H1 (cell line): ENCODE results near the gene SPINT1. TPM values are rescaled to one million over a fixed set of nuclear protein-coding genes. Genes with fewer than 3 reads are reported as not detected.
A peak's percentile ranks its signal among the peaks of the same experiment; 100 is the strongest.

Source experiments
- ASH2L ChIP-seq: fragments of 200-600, 300-600 bp; sonication (generic); IDR thresholded peaks from one replicate; pipeline ENCODE4 v1.7.1; 2017; ENCODE audit warnings: low read length
- ATF2 ChIP-seq: IDR thresholded peaks from 2 replicates; pipeline ENCODE4 v1.6.1; 2012; ENCODE audit warnings: low read length, inconsistent platforms
- ATF3 ChIP-seq: IDR thresholded peaks from 2 replicates; pipeline ENCODE4 v1.6.1; 2011; ENCODE audit warnings: low read depth, mild to moderate bottlenecking, low read length; ENCODE audit not compliant: insufficient read depth
- BACH1 ChIP-seq: IDR thresholded peaks from 2 replicates; pipeline ENCODE4 v1.6.1; 2012; ENCODE audit warnings: low read length, improper control_type of control experiment
- CHD1 ChIP-seq: IDR thresholded peaks from 2 replicates; pipeline ENCODE4 v1.6.1; 2012; ENCODE audit warnings: low read depth, low read length, improper control_type of control experiment
- CTCF ChIP-seq, 3 experiments: IDR thresholded peaks; 1 replicate in 2 of 3; 2 replicates in 1 of 3; pipeline versions ENCODE4 v1.5.1 to v1.6.1; 2011; ENCODE audit warnings: low read length in 3 of 3, mild to moderate bottlenecking in 3 of 3, inconsistent platforms in 2 of 3, low read depth in 1 of 3, moderate library complexity in 1 of 3; ENCODE audit not compliant: insufficient read depth in 1 of 3; ENCODE audit errors: control extremely low read depth in 1 of 3
- HDAC6 ChIP-seq: IDR thresholded peaks from one replicate; pipeline ENCODE4 v1.7.1; 2012; ENCODE audit warnings: low read depth, mild to moderate bottlenecking, inconsistent platforms, low read length, moderate library complexity
- JUN ChIP-seq: IDR thresholded peaks from 2 replicates; pipeline ENCODE4 v1.6.1; 2011; ENCODE audit warnings: low read depth, mild to moderate bottlenecking, improper control_type of control experiment, low read length
- JUND ChIP-seq: IDR thresholded peaks from 2 replicates; pipeline ENCODE4 v1.6.1; 2011; ENCODE audit warnings: mild to moderate bottlenecking, improper control_type of control experiment, low read length
- KDM4A ChIP-seq: IDR thresholded peaks from one replicate; pipeline ENCODE4 v1.7.1; 2012; ENCODE audit warnings: low read depth, mild to moderate bottlenecking, moderate library complexity, low read length, inconsistent platforms; ENCODE audit not compliant: severe bottlenecking
- POLR2A ChIP-seq, 2 experiments: IDR thresholded peaks; 1 replicate in 1 of 2; 2 replicates in 1 of 2; pipeline ENCODE4 v1.6.1; 2011; ENCODE audit warnings: low read depth in 2 of 2, low read length in 2 of 2, mild to moderate bottlenecking in 2 of 2; ENCODE audit errors: control extremely low read depth in 1 of 2
- RBBP5 ChIP-seq: IDR thresholded peaks from 2 replicates; pipeline ENCODE4 v1.7.1; 2012; ENCODE audit warnings: low read depth, mild to moderate bottlenecking, inconsistent platforms, low read length, moderate library complexity, borderline replicate concordance
- RXRA ChIP-seq: IDR thresholded peaks from 2 replicates; pipeline ENCODE4 v1.6.1; 2011; ENCODE audit warnings: low read depth, mild to moderate bottlenecking, low read length, moderate library complexity; ENCODE audit not compliant: insufficient read depth
- SAP30 ChIP-seq: fragments of 300-600 bp; sonication (generic); IDR thresholded peaks from 2 replicates; pipeline ENCODE4 v1.7.1; 2012; ENCODE audit warnings: low read length, moderate library complexity, mild to moderate bottlenecking, inconsistent platforms; ENCODE audit not compliant: insufficient read depth, insufficient replicate concordance
- SP2 ChIP-seq: IDR thresholded peaks from 2 replicates; pipeline ENCODE4 v1.6.1; 2012; ENCODE audit warnings: mild to moderate bottlenecking, low read length, inconsistent platforms
- SP4 ChIP-seq: IDR thresholded peaks from 2 replicates; pipeline ENCODE4 v1.6.1; 2012; ENCODE audit warnings: low read length, inconsistent platforms
- TAF1 ChIP-seq: IDR thresholded peaks from 2 replicates; pipeline ENCODE4 v1.6.1; 2011; ENCODE audit warnings: mild to moderate bottlenecking, low read depth, low read length
- TAF7 ChIP-seq: optimal IDR thresholded peaks from 2 replicates; pipeline ENCODE3; 2011; ENCODE audit warnings: low read depth, mild to moderate bottlenecking, inconsistent platforms, low read length, moderate library complexity, borderline replicate concordance
- TBP ChIP-seq: IDR thresholded peaks from 2 replicates; pipeline ENCODE4 v1.6.1; 2011; ENCODE audit warnings: low read depth, low read length, improper control_type of control experiment
- TEAD4 ChIP-seq: IDR thresholded peaks from 2 replicates; pipeline ENCODE4 v1.6.1; 2012; ENCODE audit warnings: low read depth, low read length, inconsistent platforms, mixed read lengths
- polyA plus RNA-seq, 7 experiments: library from polyadenylated mRNA; depleted of rRNA in 3 of 7; stranded (reverse) in 5 of 7; unstranded in 2 of 7; fragments of >200 nt in 5 of 7; fragments of 200-250 nt in 2 of 7; gene quantifications; 1 replicate in 5 of 7; 2 replicates in 1 of 7; 4 replicates in 1 of 7; pipeline versions ENCODE4 v1.2.1 to v1.2.3, GENCODE V29; 2011 to 2013; ENCODE audit warnings: missing spikeins in 2 of 7, mixed read lengths in 2 of 7
- total RNA-seq: library from RNA; stranded (reverse); fragmentation: NEBNext Ultra II Directional; extraction: Animal tissue kit (Norgen Biotek cat#: 25700); gene quantifications from 2 replicates; pipeline ENCODE4 v1.2.1, GENCODE V29; 2021

SPINT1 gene
- total and polyA plus RNA-seq, 2 of the 8 experiments (the other 6 are each of a cell fraction or from before 2014, with no cell fraction given), result 117 to 155 TPM

- TF ChIP-seq TAF7 (peak; percentile 61), POLR2A (IDR thresholded peaks at IDR 0.05; ENCODE audit: control extremely low read depth in 1 of 2, low read depth in 2 of 2, low read length in 2 of 2) (no peak; a peak in 1 of 3 replicates), JUN (no peak), TAF1 (no peak), JUND (no peak), RBBP5 (no peak), SAP30 (no peak), SP4 (no peak), ASH2L (peak; percentile 75), BACH1 (no peak), SP2 (no peak), CTCF (IDR thresholded peaks at IDR 0.05; ENCODE audit: control extremely low read depth in 1 of 3, insufficient read depth in 1 of 3, low read depth in 1 of 3, low read length in 3 of 3) (peak in 2 of 3 experiments; percentile 80 to 97; a peak in 3 of 4 replicates), TEAD4 (no peak), CHD1 (no peak), HDAC6 (no peak), ATF3 (no peak), ATF2 (no peak), TBP (no peak; the same call in 1 of the 2 replicates), KDM4A (peak; percentile 46), RXRA (no peak)
Observed at GRCh38 chr15:40906091-40906990, 62.5 kb downstream of the SPINT1 start (continued).
